ENCODE results near the gene COA1. TPM values are rescaled to one million over a fixed set of nuclear protein-coding genes. Genes with fewer than 3 reads are reported as not detected.

Gene COA1
- polyA plus RNA-seq, 2 of the 4 experiments (the other 2 are of a cell fraction): 57.5 to 91.4 TPM

- ATAC-seq (no peak), DNase-seq (ENCODE audit: low read depth in 1 of 2, low spot score in 1 of 2) (no peak), FAIRE-seq (no peak)
- CTCF ChIA-PET: no interaction called here
- no peak overlapping the region for H3K4me3 ChIP-seq
- TF ChIP-seq SMC3 (IDR thresholded peaks at IDR 0.05) (no peak), REST (IDR thresholded peaks at IDR 0.05) (no peak), ESRRA (IDR thresholded peaks at IDR 0.05; ENCODE audit: borderline replicate concordance, low read length) (no peak), CEBPB (IDR thresholded peaks at IDR 0.05) (no peak), EHF (CRISPR knock-in tag; IDR thresholded peaks at IDR 0.05) (no peak), MAFK (IDR thresholded peaks at IDR 0.05; ENCODE audit: partially characterized antibody) (no peak), POLR2A (IDR thresholded peaks at IDR 0.05; ENCODE audit: low read length) (no peak), KDM5A (IDR thresholded peaks at IDR 0.05) (no peak), MAZ (IDR thresholded peaks at IDR 0.05; ENCODE audit: borderline replicate concordance, low read depth, low read length) (no peak), HDAC2 (IDR thresholded peaks at IDR 0.05) (no peak), RARB (CRISPR knock-in tag; IDR thresholded peaks at IDR 0.05) (no peak), PBX3 (IDR thresholded peaks at IDR 0.05) (no peak), HOXB5 (CRISPR knock-in tag; IDR thresholded peaks at IDR 0.05) (no peak), FOSL2 (IDR thresholded peaks at IDR 0.05) (no peak), FOSL2 (CRISPR knock-in tag; IDR thresholded peaks at IDR 0.05) (no peak), POLR2AphosphoS2 (conservative IDR thresholded peaks at IDR 0.05; ENCODE audit: low read length) (no peak), NPAS2 (CRISPR knock-in tag; IDR thresholded peaks at IDR 0.05; ENCODE audit: borderline replicate concordance) (no peak), EHMT2 (IDR thresholded peaks at IDR 0.05; ENCODE audit: low read depth) (no peak)
- TF ChIP-seq, protein P1, sequence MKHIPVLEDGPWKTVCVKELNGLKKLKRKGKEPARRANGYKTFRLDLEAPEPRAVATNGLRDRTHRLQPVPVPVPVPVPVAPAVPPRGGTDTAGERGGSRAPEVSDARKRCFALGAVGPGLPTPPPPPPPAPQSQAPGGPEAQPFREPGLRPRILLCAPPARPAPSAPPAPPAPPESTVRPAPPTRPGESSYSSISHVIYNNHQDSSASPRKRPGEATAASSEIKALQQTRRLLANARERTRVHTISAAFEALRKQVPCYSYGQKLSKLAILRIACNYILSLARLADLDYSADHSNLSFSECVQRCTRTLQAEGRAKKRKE (CRISPR knock-in tag; IDR thresholded peaks at IDR 0.05; ENCODE audit: low read depth): no peak
- H3K4me1 ChIP-seq: no peaks in the 10 kb centered on the region
- POLR2A ChIA-PET: interaction anchor here (1.8 kb wide), 1 partner anchor 18 kb away, joined by 9 read pairs; the partner anchor contains the start of gene COA1
- no peaks in the 10 kb centered on the region for H3K9me3 ChIP-seq
- H3K27ac ChIP-seq: no peak overlapping the region
- WGBS (ENCODE audit: missing lambda C conversion rate): 76% methylated on average over 9 of the region's 9 CpGs
- no peak overlapping the region for H3K4me2 ChIP-seq
Measured at GRCh38 chr7:43747328-43748105, 18.2 kb upstream of the COA1 start.

- ChIA-PET POLR2A (interaction anchor here (0.9 kb wide), 1 partner anchor 13 kb away, joined by 3 read pairs; the partner anchor contains the start of gene COA1), CTCF (interaction anchor here (1.0 kb wide), 1 partner anchor 160 kb away, joined by 3 read pairs; the partner anchor contains the start of gene STK17A)
- Histone ChIP-seq H3K4me2 (no peak overlapping the region), H3K27ac (no peak overlapping the region), H3K9me3 (no peaks in the 10 kb centered on the region), H3K4me1 (no peaks in the 10 kb centered on the region), H3K4me3 (no peak overlapping the region)
- no peak for FAIRE-seq
- no peak for ATAC-seq
- no peak for DNase-seq (ENCODE audit: low read depth in 1 of 2, low spot score in 1 of 2)
- TF ChIP-seq, protein P2, sequence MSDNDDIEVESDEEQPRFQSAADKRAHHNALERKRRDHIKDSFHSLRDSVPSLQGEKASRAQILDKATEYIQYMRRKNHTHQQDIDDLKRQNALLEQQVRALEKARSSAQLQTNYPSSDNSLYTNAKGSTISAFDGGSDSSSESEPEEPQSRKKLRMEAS (IDR thresholded peaks at IDR 0.05): no peak
- TF ChIP-seq GATA3 (IDR thresholded peaks at IDR 0.05; ENCODE audit: borderline replicate concordance): no peak
- no peak for TF ChIP-seq KDM5A (IDR thresholded peaks at IDR 0.05)
- TF ChIP-seq HDAC2 (IDR thresholded peaks at IDR 0.05): no peak
- TF ChIP-seq MAFK (IDR thresholded peaks at IDR 0.05; ENCODE audit: partially characterized antibody): no peak
- no peak for TF ChIP-seq CBX8 (IDR thresholded peaks at IDR 0.05)
- no peak for TF ChIP-seq RNF2 (IDR thresholded peaks at IDR 0.05; ENCODE audit: borderline replicate concordance, low read depth)
- TF ChIP-seq EP300 (IDR thresholded peaks at IDR 0.05): no peak
- no peak for TF ChIP-seq ZC3H11A (IDR thresholded peaks at IDR 0.05)
- TF ChIP-seq, protein P3, sequence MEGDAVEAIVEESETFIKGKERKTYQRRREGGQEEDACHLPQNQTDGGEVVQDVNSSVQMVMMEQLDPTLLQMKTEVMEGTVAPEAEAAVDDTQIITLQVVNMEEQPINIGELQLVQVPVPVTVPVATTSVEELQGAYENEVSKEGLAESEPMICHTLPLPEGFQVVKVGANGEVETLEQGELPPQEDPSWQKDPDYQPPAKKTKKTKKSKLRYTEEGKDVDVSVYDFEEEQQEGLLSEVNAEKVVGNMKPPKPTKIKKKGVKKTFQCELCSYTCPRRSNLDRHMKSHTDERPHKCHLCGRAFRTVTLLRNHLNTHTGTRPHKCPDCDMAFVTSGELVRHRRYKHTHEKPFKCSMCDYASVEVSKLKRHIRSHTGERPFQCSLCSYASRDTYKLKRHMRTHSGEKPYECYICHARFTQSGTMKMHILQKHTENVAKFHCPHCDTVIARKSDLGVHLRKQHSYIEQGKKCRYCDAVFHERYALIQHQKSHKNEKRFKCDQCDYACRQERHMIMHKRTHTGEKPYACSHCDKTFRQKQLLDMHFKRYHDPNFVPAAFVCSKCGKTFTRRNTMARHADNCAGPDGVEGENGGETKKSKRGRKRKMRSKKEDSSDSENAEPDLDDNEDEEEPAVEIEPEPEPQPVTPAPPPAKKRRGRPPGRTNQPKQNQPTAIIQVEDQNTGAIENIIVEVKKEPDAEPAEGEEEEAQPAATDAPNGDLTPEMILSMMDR (IDR thresholded peaks at IDR 0.05): no peak
- no peak for TF ChIP-seq HOXB5 (CRISPR knock-in tag; IDR thresholded peaks at IDR 0.05)
- TF ChIP-seq, protein P1 (CRISPR knock-in tag; IDR thresholded peaks at IDR 0.05; ENCODE audit: low read depth): no peak
- TF ChIP-seq, protein P4, sequence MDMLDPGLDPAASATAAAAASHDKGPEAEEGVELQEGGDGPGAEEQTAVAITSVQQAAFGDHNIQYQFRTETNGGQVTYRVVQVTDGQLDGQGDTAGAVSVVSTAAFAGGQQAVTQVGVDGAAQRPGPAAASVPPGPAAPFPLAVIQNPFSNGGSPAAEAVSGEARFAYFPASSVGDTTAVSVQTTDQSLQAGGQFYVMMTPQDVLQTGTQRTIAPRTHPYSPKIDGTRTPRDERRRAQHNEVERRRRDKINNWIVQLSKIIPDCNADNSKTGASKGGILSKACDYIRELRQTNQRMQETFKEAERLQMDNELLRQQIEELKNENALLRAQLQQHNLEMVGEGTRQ (IDR thresholded peaks at IDR 0.05): no peak
- no peak for TF ChIP-seq NFE2L2 (conservative IDR thresholded peaks at IDR 0.05; ENCODE audit: low read length)
Measured at GRCh38 chr7:43742692-43743091, 13.4 kb upstream of the COA1 start.

Measured in A549 (cell line).